Activated CD8-positive, alpha-beta memory T cell treated with anti-CD3 and anti-CD28 coated beads, Interleukin-2, amount 50 U/mL, for 48 hours (primary cell): ENCODE measurements around the gene TOM1L1.

ENCODE experiments used
- DNase-seq: peaks from one replicate; pipeline ENCODE4 v3.0.0-alpha.2; 2020

The TOM1L1 gene

DNA sequence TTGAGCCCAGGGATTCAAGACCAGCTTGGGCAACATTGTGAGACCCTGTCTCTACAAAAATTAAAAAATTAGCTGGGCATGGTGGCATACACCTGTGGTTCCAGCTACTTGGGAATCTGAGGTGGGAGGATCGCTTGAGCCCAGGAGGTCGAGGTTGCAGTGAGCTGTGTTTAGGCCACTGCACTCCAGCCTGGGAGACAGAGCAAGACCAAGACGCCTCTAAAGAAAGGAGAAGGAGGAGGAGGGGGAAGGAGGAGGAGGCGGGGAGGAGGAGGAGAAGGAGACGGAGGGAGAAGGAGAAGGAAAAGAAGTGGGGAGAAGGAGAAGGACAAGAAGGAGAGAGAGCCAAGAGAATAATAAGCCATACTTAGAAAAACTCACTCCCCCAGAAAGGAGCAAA, 103.8 kb downstream of the TOM1L1 start:
- DNase-seq, result no peak

- no peak for DNase-seq
These were observed 104.9 kb downstream of the TOM1L1 start for GRCh38 chr17:55005520-55005919.
